H9 (cell line): Measurements from ENCODE around the gene COL19A1. TPM values are rescaled to one million over a fixed set of nuclear protein-coding genes. Genes with fewer than 3 reads are reported as not detected.

Source experiments
- DNase-seq: peaks from one replicate; pipeline ENCODE4 v3.0.0-alpha.2; 2017
- H2AFZ ChIP-seq: one replicate; pipeline ENCODE4 v1.6.1; 2013; ENCODE audit warnings: mild to moderate bottlenecking, low read length, control low read depth, moderate library complexity
- H2AK5ac ChIP-seq: 2 replicates; pipeline ENCODE4 v1.6.1; 2013; ENCODE audit warnings: low read length, control low read depth, mixed read lengths; ENCODE audit not compliant: insufficient read length
- H2BK120ac ChIP-seq: one replicate; pipeline ENCODE4 v1.6.1; 2013; ENCODE audit warnings: low read depth, mild to moderate bottlenecking, low read length, control low read depth, inconsistent platforms; ENCODE audit not compliant: poor library complexity, severe bottlenecking
- H2BK12ac ChIP-seq: 2 replicates; pipeline ENCODE4 v1.6.1; 2013; ENCODE audit warnings: low read length, control low read depth, mixed read lengths, low read depth; ENCODE audit not compliant: insufficient read length
- H2BK15ac ChIP-seq: 2 replicates; pipeline ENCODE4 v1.6.1; 2013; ENCODE audit warnings: low read depth, low read length, control low read depth
- H2BK20ac ChIP-seq: one replicate; pipeline ENCODE4 v1.6.1; 2013; ENCODE audit warnings: low read depth, mild to moderate bottlenecking, low read length, control low read depth, inconsistent platforms; ENCODE audit not compliant: poor library complexity, severe bottlenecking
- H2BK5ac ChIP-seq: 2 replicates; pipeline ENCODE4 v1.6.1; 2013; ENCODE audit warnings: low read length, control low read depth, mixed read lengths; ENCODE audit not compliant: insufficient read length
- H3K14ac ChIP-seq: 2 replicates; pipeline ENCODE4 v1.6.1; 2013; ENCODE audit warnings: low read length, control low read depth; ENCODE audit not compliant: insufficient read depth
- H3K18ac ChIP-seq: 2 replicates; pipeline ENCODE4 v1.6.1; 2013; ENCODE audit warnings: low read depth, mild to moderate bottlenecking, mixed read lengths, low read length, control low read depth; ENCODE audit not compliant: insufficient read length
- H3K23ac ChIP-seq: 2 replicates; pipeline ENCODE4 v1.6.1; 2013; ENCODE audit warnings: low read length, control low read depth, mixed read lengths, low read depth; ENCODE audit not compliant: insufficient read length
- H3K23me2 ChIP-seq: 2 replicates; pipeline ENCODE4 v1.6.1; 2013; ENCODE audit warnings: low read depth, mild to moderate bottlenecking, mixed read lengths, low read length, control low read depth; ENCODE audit not compliant: insufficient read length, poor library complexity, severe bottlenecking
- H3K27ac ChIP-seq: 2 replicates; pipeline ENCODE4 v1.5.1; 2013; ENCODE audit warnings: low read length, control low read depth, mixed read lengths, low read depth; ENCODE audit not compliant: insufficient read length
- H3K27me3 ChIP-seq: 2 replicates; pipeline ENCODE4 v1.6.1; 2013; ENCODE audit warnings: low read length, control low read depth, inconsistent platforms; ENCODE audit not compliant: insufficient read depth
- H3K4ac ChIP-seq: 2 replicates; pipeline ENCODE4 v1.6.1; 2013; ENCODE audit warnings: low read depth, mild to moderate bottlenecking, control low read depth, inconsistent platforms, low read length, moderate library complexity
- H3K4me1 ChIP-seq: 2 replicates; pipeline ENCODE4 v1.6.1; 2013; ENCODE audit warnings: low read length, control low read depth, inconsistent platforms; ENCODE audit not compliant: insufficient read depth
- H3K4me2 ChIP-seq: 2 replicates; pipeline ENCODE4 v1.6.1; 2013; ENCODE audit warnings: low read length, control low read depth, mixed read lengths; ENCODE audit not compliant: insufficient read length, insufficient read depth
- H3K56ac ChIP-seq: 2 replicates; pipeline ENCODE4 v1.6.1; 2013; ENCODE audit warnings: low read depth, mild to moderate bottlenecking, mixed read lengths, low read length, control low read depth; ENCODE audit not compliant: insufficient read length
- H3K79me1 ChIP-seq: 2 replicates; pipeline ENCODE4 v1.6.1; 2013; ENCODE audit warnings: low read depth, mild to moderate bottlenecking, moderate library complexity, low read length, control low read depth, inconsistent platforms; ENCODE audit not compliant: insufficient read depth, poor library complexity, severe bottlenecking
- H3K79me2 ChIP-seq: 2 replicates; pipeline ENCODE4 v1.6.1; 2013; ENCODE audit warnings: low read length, control low read depth, inconsistent platforms; ENCODE audit not compliant: insufficient read depth
- H3K9ac ChIP-seq: 2 replicates; pipeline ENCODE4 v1.6.1; 2013; ENCODE audit warnings: low read length, control low read depth, mixed read lengths; ENCODE audit not compliant: insufficient read length; ENCODE audit errors: extremely low read depth
- H3K9me3 ChIP-seq: one replicate; pipeline ENCODE4 v1.6.1; 2013; ENCODE audit warnings: low read depth, low read length, inconsistent platforms; ENCODE audit not compliant: control insufficient read depth
- H3T11ph ChIP-seq: one replicate; pipeline ENCODE4 v1.6.1; 2013; ENCODE audit warnings: mild to moderate bottlenecking, low read length, control low read depth, inconsistent platforms
- H4K20me1 ChIP-seq: one replicate; pipeline ENCODE4 v1.6.1; 2013; ENCODE audit not compliant: control insufficient read depth, insufficient read length, insufficient read depth
- H4K5ac ChIP-seq: 2 replicates; pipeline ENCODE4 v1.6.1; 2013; ENCODE audit warnings: low read depth, mild to moderate bottlenecking, mixed read lengths, low read length, control low read depth; ENCODE audit not compliant: insufficient read length
- H4K8ac ChIP-seq: replicated peaks from 2 replicates; pipeline ENCODE4 v1.6.1; 2013; ENCODE audit warnings: low read length, control low read depth, mixed read lengths, low read depth; ENCODE audit not compliant: insufficient read length
- H4K91ac ChIP-seq: 2 replicates; pipeline ENCODE4 v1.6.1; 2013; ENCODE audit warnings: low read depth, mild to moderate bottlenecking, moderate library complexity, mixed read lengths, low read length, control low read depth; ENCODE audit not compliant: insufficient read length
- H3K27ac Mint-ChIP-seq, 3 experiments: 2 replicates in 2 of 3; 3 replicates in 1 of 3; pipeline ENCODE4 v1.8.0; 2020 to 2021; ENCODE audit warnings: mixed read lengths in 3 of 3, mild to moderate bottlenecking in 1 of 3, moderate library complexity in 1 of 3
- H3K27me3 Mint-ChIP-seq: 2 replicates; pipeline ENCODE4 v1.8.0; 2021; ENCODE audit warnings: low read depth, mild to moderate bottlenecking, moderate library complexity, mixed read lengths
- H3K36me3 Mint-ChIP-seq, 3 experiments: 2 replicates in 2 of 3; 3 replicates in 1 of 3; pipeline ENCODE4 v1.8.0; 2020 to 2021; ENCODE audit warnings: low read depth in 3 of 3, mixed read lengths in 3 of 3; ENCODE audit not compliant: insufficient read depth in 1 of 3
- H3K4me1 Mint-ChIP-seq, 2 experiments: 2 replicates each; pipeline ENCODE4 v1.8.0; 2020; ENCODE audit warnings: mixed read lengths in 2 of 2
- H3K4me3 Mint-ChIP-seq, 2 experiments: 2 replicates in 1 of 2; 3 replicates in 1 of 2; pipeline ENCODE4 v1.8.0; 2020 to 2021; ENCODE audit warnings: mild to moderate bottlenecking in 2 of 2, mixed read lengths in 2 of 2, moderate library complexity in 1 of 2
- H3K9me3 Mint-ChIP-seq, 2 experiments: 2 replicates in 1 of 2; 3 replicates in 1 of 2; pipeline ENCODE4 v1.8.0; 2020; ENCODE audit warnings: mild to moderate bottlenecking in 2 of 2, mixed read lengths in 2 of 2, moderate library complexity in 1 of 2
- WGBS: extraction: QIAGEN DNeasy Blood & Tissue Kit; methylation state at CpG from one replicate; pipeline ENCODE4 v1.1.7; 2013; ENCODE audit warnings: missing lambda C conversion rate, low lambda C conversion rate, mixed read lengths; ENCODE audit not compliant: insufficient read length; ENCODE audit errors: extremely low coverage; 5-methylcytosine and 5-hydroxymethylcytosine counted together
- total RNA-seq: library from RNA; stranded (reverse); gene quantifications from 2 replicates; pipeline ENCODE4 v1.2.1, GENCODE V29; 2021
- TF ChIP-seq, protein P1 (sequence below): fragments of 200-600 bp; sonication (generic); conservative IDR thresholded peaks from 3 replicates; pipeline ENCODE4 v1.8.0; 2021; ENCODE audit warnings: antibody characterized with exemption, mild to moderate bottlenecking

Gene COL19A1
- total RNA-seq, 1 experiment from 2014 or later = not detected

GRCh38 chr6:70131528-70131927, 265.2 kb downstream of the COL19A1 start:
- no CpG with 5 or more reads among the region's 2 CpGs for WGBS
- Histone ChIP-seq H3T11ph (no peak overlapping the region), H2BK12ac (no peak overlapping the region), H4K5ac (no peak overlapping the region), H3K4me1 (peaks cover 3% of the 10 kb centered on the region; the same call in 1 of the 2 replicates), H2AK5ac (no peak overlapping the region), H2BK5ac (no peak overlapping the region), H4K8ac (no peak overlapping the region), H3K27ac (no peak overlapping the region), H4K91ac (no peak overlapping the region), H3K9me3 (no peaks in the 10 kb centered on the region), H3K23ac (no peak overlapping the region), H3K14ac (no peak overlapping the region), H4K20me1 (no peaks in the 10 kb centered on the region), H3K27me3 (no peaks in the 10 kb centered on the region), H2BK20ac (no peak overlapping the region), H3K4me2 (no peak overlapping the region), H3K79me1 (no peaks in the 10 kb centered on the region), H3K79me2 (no peaks in the 10 kb centered on the region), H2BK120ac (no peak overlapping the region), H3K9ac (no peak overlapping the region), H3K18ac (no peak overlapping the region), H3K56ac (no peak overlapping the region), H2AFZ (no peak overlapping the region), H3K4ac (no peak overlapping the region), H2BK15ac (no peak overlapping the region), H3K23me2 (no peaks in the 10 kb centered on the region)
- Mint-ChIP-seq H3K9me3 (no peaks in the 10 kb centered on the region), H3K27me3 (no peaks in the 10 kb centered on the region), H3K4me3 (no peak overlapping the region), H3K27ac (no peak overlapping the region), H3K4me1 (peaks cover 15 to 16% of the 10 kb centered on the region in 2 experiments), H3K36me3 (no peaks in the 10 kb centered on the region)
- TF ChIP-seq, protein P1, sequence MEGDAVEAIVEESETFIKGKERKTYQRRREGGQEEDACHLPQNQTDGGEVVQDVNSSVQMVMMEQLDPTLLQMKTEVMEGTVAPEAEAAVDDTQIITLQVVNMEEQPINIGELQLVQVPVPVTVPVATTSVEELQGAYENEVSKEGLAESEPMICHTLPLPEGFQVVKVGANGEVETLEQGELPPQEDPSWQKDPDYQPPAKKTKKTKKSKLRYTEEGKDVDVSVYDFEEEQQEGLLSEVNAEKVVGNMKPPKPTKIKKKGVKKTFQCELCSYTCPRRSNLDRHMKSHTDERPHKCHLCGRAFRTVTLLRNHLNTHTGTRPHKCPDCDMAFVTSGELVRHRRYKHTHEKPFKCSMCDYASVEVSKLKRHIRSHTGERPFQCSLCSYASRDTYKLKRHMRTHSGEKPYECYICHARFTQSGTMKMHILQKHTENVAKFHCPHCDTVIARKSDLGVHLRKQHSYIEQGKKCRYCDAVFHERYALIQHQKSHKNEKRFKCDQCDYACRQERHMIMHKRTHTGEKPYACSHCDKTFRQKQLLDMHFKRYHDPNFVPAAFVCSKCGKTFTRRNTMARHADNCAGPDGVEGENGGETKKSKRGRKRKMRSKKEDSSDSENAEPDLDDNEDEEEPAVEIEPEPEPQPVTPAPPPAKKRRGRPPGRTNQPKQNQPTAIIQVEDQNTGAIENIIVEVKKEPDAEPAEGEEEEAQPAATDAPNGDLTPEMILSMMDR = no peak
- no peak for DNase-seq
